Left renal cortex interstitium (tissue), 4 donors: ENCODE data around the gene E4F1. TPM values are rescaled to one million over a fixed set of nuclear protein-coding genes. Genes with fewer than 3 reads are reported as not detected.

ENCODE experiments used
- DNase-seq, 4 donors: peaks; one replicate each; pipeline ENCODE4 v3.0.0-alpha.2; 2013; ENCODE audit warnings: low read depth in 4 of 4, low spot score in 2 of 4, missing footprints in 1 of 4
- polyA plus RNA-seq, 4 donors: library from polyadenylated mRNA; unstranded; fragments of 120-200 nt; gene quantifications; one replicate each; pipeline ENCODE4 v1.2.1, GENCODE V29; 2013; ENCODE audit not compliant: insufficient read length in 4 of 4

Gene E4F1
- polyA plus RNA-seq, 4 donors, result 14.7 to 25.8 (median 22.3) TPM

- peak; percentile 96 to 99 (median 99) for DNase-seq
These were observed 44.7 kb downstream of the E4F1 start, which contains the start of gene RNPS1 for GRCh38 chr16:2267913-2268666. Gene RNPS1 (minus strand): TSS chr16:2268126. CDS start chr16:2264643, 3,483 bp downstream.

GRCh38 chr16:2270070-2270462 is 46.7 kb downstream of the E4F1 start:
- DNase-seq, result no peak

GRCh38 chr16:2270588-2271470 is 47.4 kb downstream of the E4F1 start:
- DNase-seq, result no peak

GRCh38 chr16:2271848-2272461 is 48.6 kb downstream of the E4F1 start:
- DNase-seq, result no peak

GRCh38 chr16:2273484-2273883 is 50.1 kb downstream of the E4F1 start:
- no peak for DNase-seq

GRCh38 chr16:2273931-2274330 is 50.5 kb downstream of the E4F1 start:
- DNase-seq, result no peak

GRCh38 chr16:2275476-2276367 is 52.3 kb downstream of the E4F1 start:
- DNase-seq, result no peak

- DNase-seq, result no peak
These were observed 53.2 kb downstream of the E4F1 start for GRCh38 chr16:2276368-2277195.

GRCh38 chr16:2277466-2278271 is 54.3 kb downstream of the E4F1 start:
- DNase-seq, result no peak

GRCh38 chr16:2278272-2278608 is 54.8 kb downstream of the E4F1 start:
- DNase-seq, result no peak

GRCh38 chr16:2278956-2279800 is 55.8 kb downstream of the E4F1 start:
- no peak for DNase-seq

GRCh38 chr16:2280461-2280860 is 57.1 kb downstream of the E4F1 start:
- no peak for DNase-seq

GRCh38 chr16:2280981-2281542 is 57.7 kb downstream of the E4F1 start:
- no peak for DNase-seq

GRCh38 chr16:2282262-2282661 is 58.9 kb downstream of the E4F1 start:
- DNase-seq, result no peak

GRCh38 chr16:2282866-2283555 is 59.6 kb downstream of the E4F1 start:
- DNase-seq, result no peak

- DNase-seq, result no peak
These were observed 60.8 kb downstream of the E4F1 start for GRCh38 chr16:2284001-2284770.
